ENCODE results near the gene PLXNC1. TPM values are rescaled to one million over a fixed set of nuclear protein-coding genes. Genes with fewer than 3 reads are reported as not detected.

PLXNC1 gene
- total and polyA plus RNA-seq, 8 donors = 0.40 to 16.5 (median 2.6) TPM

- H3K4me3 ChIP-seq = peak overlapping the region; percentile 43 to 55 (median 47)
- H3K36me3 ChIP-seq = no peaks in the 10 kb centered on the region
- no peak for TF ChIP-seq EP300 (IDR thresholded peaks at IDR 0.05)
- no peak for TF ChIP-seq CTCF (IDR thresholded peaks at IDR 0.05)
- TF ChIP-seq POLR2A (IDR thresholded peaks at IDR 0.05) = no peak
- TF ChIP-seq POLR2AphosphoS5 (IDR thresholded peaks at IDR 0.05) = peak; percentile 38 to 89 (median 76)
- intact Hi-C loops (cut with DNase I; ENCODE audit: low total_unique reads) = no loop called here
- H3K27ac ChIP-seq = peak overlapping the region; percentile 65 to 90 (median 82)
- 21 to 46% (median 37%) methylated on average over 15 to 17 of the region's 17 CpGs for WGBS, 5 donors
- H3K9me3 ChIP-seq = no peaks in the 10 kb centered on the region
- peaks cover 16 to 37% (median 22%) of the 10 kb centered on the region in 4 donors for H3K4me1 ChIP-seq
- no peaks in the 10 kb centered on the region for H3K27me3 ChIP-seq
- peak; percentile 68 to 95 for DNase-seq
Measured at GRCh38 chr12:94262228-94263010, 114.0 kb downstream of the PLXNC1 start.

- peak in 1 of 2 donors; percentile 37 for DNase-seq
Measured at GRCh38 chr12:94263011-94263811, 114.8 kb downstream of the PLXNC1 start.

GRCh38 chr12:94263905-94264561, 115.7 kb downstream of the PLXNC1 start:
- Histone ChIP-seq H3K4me3 (no peak overlapping the region), H3K9me3 (no peaks in the 10 kb centered on the region), H3K4me1 (peaks cover 16 to 46% (median 22%) of the 10 kb centered on the region in 4 donors), H3K27ac (peak overlapping the region in 3 of 5 donors; percentile 76 to 90 (median 82)), H3K27me3 (no peaks in the 10 kb centered on the region), H3K36me3 (no peaks in the 10 kb centered on the region)
- peak in 1 of 2 donors; percentile 62 for DNase-seq
- WGBS, 5 donors = 55 to 73% (median 69%) methylated on average over 20 of the region's 20 CpGs
- intact Hi-C loops (cut with DNase I; ENCODE audit: low total_unique reads) = no loop called here
- TF ChIP-seq POLR2A (IDR thresholded peaks at IDR 0.05) (no peak), EP300 (IDR thresholded peaks at IDR 0.05) (no peak), CTCF (IDR thresholded peaks at IDR 0.05) (no peak), POLR2AphosphoS5 (IDR thresholded peaks at IDR 0.05) (no peak)

More at GRCh38 chr12:94263011-94263811, 114.8 kb downstream of the PLXNC1 start:
- no peaks in the 10 kb centered on the region for H3K9me3 ChIP-seq
- no peaks in the 10 kb centered on the region for H3K27me3 ChIP-seq
- WGBS, 5 donors = 62 to 80% (median 70%) methylated on average over 13 to 14 of the region's 14 CpGs
- TF ChIP-seq POLR2A (IDR thresholded peaks at IDR 0.05) (no peak), POLR2AphosphoS5 (IDR thresholded peaks at IDR 0.05) (no peak), CTCF (IDR thresholded peaks at IDR 0.05) (no peak), EP300 (IDR thresholded peaks at IDR 0.05) (no peak)
- peak overlapping the region; percentile 65 to 90 (median 82) for H3K27ac ChIP-seq
- peaks cover 16 to 45% (median 22%) of the 10 kb centered on the region in 4 donors for H3K4me1 ChIP-seq
- peak overlapping the region; percentile 43 to 55 (median 47) for H3K4me3 ChIP-seq
- intact Hi-C loops (cut with DNase I; ENCODE audit: low total_unique reads) = no loop called here
- no peaks in the 10 kb centered on the region for H3K36me3 ChIP-seq
